ENCODE results near the gene CAMK2B.
A peak's percentile ranks its signal among the peaks of the same experiment; 100 is the strongest.

Gene CAMK2B

GRCh38 chr7:44262031-44262430, 63.4 kb downstream of the CAMK2B start:
- H3K36me3 ChIP-seq (replicated peaks) = no peaks in the 10 kb centered on the region
- no peak for TF ChIP-seq CTCF (IDR thresholded peaks at IDR 0.05; ENCODE audit: low read depth, low read length, missing control alignments)
- H3K27me3 ChIP-seq (replicated peaks) = peaks cover 16% of the 10 kb centered on the region
- in situ Hi-C loops (cut with HindIII; ENCODE audit: low pct_ligation_motif_present, low sequenced_read_pairs) = no loop called here
- no peak for DNase-seq
- no peak overlapping the region for H3K27ac ChIP-seq
- H3K4me3 ChIP-seq (ENCODE audit: low read depth, low read length) = no peak overlapping the region

- Histone ChIP-seq H3K27ac (no peak overlapping the region), H3K4me3 (ENCODE audit: low read depth, low read length) (no peak overlapping the region), H3K27me3 (replicated peaks) (peaks cover 16% of the 10 kb centered on the region), H3K36me3 (replicated peaks) (no peaks in the 10 kb centered on the region)
- DNase-seq = no peak
- TF ChIP-seq CTCF (IDR thresholded peaks at IDR 0.05; ENCODE audit: low read depth, low read length, missing control alignments) = no peak
- in situ Hi-C loops (cut with HindIII; ENCODE audit: low pct_ligation_motif_present, low sequenced_read_pairs) = no loop called here
Measured at GRCh38 chr7:44261240-44261639, 64.2 kb downstream of the CAMK2B start.

GRCh38 chr7:44259547-44260457, 65.6 kb downstream of the CAMK2B start:
- no peak for TF ChIP-seq CTCF (IDR thresholded peaks at IDR 0.05; ENCODE audit: low read depth, low read length, missing control alignments)

GRCh38 chr7:44258865-44259546, 66.4 kb downstream of the CAMK2B start:
- in situ Hi-C loops (cut with HindIII; ENCODE audit: low pct_ligation_motif_present, low sequenced_read_pairs) = no loop called here
- H3K27ac ChIP-seq = peak overlapping the region; percentile 34

More at GRCh38 chr7:44259547-44260457, 65.6 kb downstream of the CAMK2B start:
- DNase-seq = peak; percentile 90
- Histone ChIP-seq H3K27ac (peak overlapping the region; percentile 34), H3K36me3 (replicated peaks) (no peaks in the 10 kb centered on the region), H3K4me3 (ENCODE audit: low read depth, low read length) (no peak overlapping the region), H3K27me3 (replicated peaks) (peaks cover 11% of the 10 kb centered on the region)
- in situ Hi-C loops (cut with HindIII; ENCODE audit: low pct_ligation_motif_present, low sequenced_read_pairs) = no loop called here

GRCh38 chr7:44258423-44258760, 67.0 kb downstream of the CAMK2B start:
- TF ChIP-seq CTCF (IDR thresholded peaks at IDR 0.05; ENCODE audit: low read depth, low read length, missing control alignments) = no peak
- DNase-seq = no peak
- Histone ChIP-seq H3K27ac (no peak overlapping the region), H3K36me3 (replicated peaks) (no peaks in the 10 kb centered on the region), H3K4me3 (ENCODE audit: low read depth, low read length) (no peak overlapping the region), H3K27me3 (replicated peaks) (no peaks in the 10 kb centered on the region)
- in situ Hi-C loops (cut with HindIII; ENCODE audit: low pct_ligation_motif_present, low sequenced_read_pairs) = no loop called here

More at GRCh38 chr7:44258865-44259546, 66.4 kb downstream of the CAMK2B start:
- H3K36me3 ChIP-seq (replicated peaks) = no peaks in the 10 kb centered on the region
- TF ChIP-seq CTCF (IDR thresholded peaks at IDR 0.05; ENCODE audit: low read depth, low read length, missing control alignments) = no peak
- peaks cover 3% of the 10 kb centered on the region for H3K27me3 ChIP-seq (replicated peaks)
- H3K4me3 ChIP-seq (ENCODE audit: low read depth, low read length) = no peak overlapping the region
- DNase-seq = no peak

Data from brain microvascular endothelial cell (primary cell).